Sigmoid colon (tissue), 7 donors: ENCODE data around the gene RFXAP. TPM values are rescaled to one million over a fixed set of nuclear protein-coding genes. Genes with fewer than 3 reads are reported as not detected.

Experiments used
- DNase-seq: peaks from one replicate; pipeline ENCODE4 v3.0.0-alpha.2; 2019
- H3K27ac ChIP-seq, 4 donors: fragments of 200-600 bp; sonication (generic); one replicate each; pipeline ENCODE4 v1.5.1; 2016 to 2019; ENCODE audit warnings: mild to moderate bottlenecking in 1 of 4
- H3K27me3 ChIP-seq, 3 donors: fragments of 200-600 bp; sonication (generic); one replicate each; pipeline ENCODE4 v1.5.1; 2019; ENCODE audit warnings: mild to moderate bottlenecking in 1 of 3
- H3K36me3 ChIP-seq, 4 donors: fragments of 200-600 bp; sonication (generic); one replicate each; pipeline ENCODE4 v1.5.1; 2016 to 2019
- H3K4me1 ChIP-seq, 4 donors: fragments of 200-600 bp; sonication (generic); one replicate each; pipeline ENCODE4 v1.5.1; 2017 to 2019
- H3K4me3 ChIP-seq, 4 donors: fragments of 200-600 bp; sonication (generic); one replicate each; pipeline ENCODE4 v1.5.1; 2017 to 2019; ENCODE audit warnings: mild to moderate bottlenecking in 2 of 4, moderate library complexity in 1 of 4
- H3K9me3 ChIP-seq, 4 donors: fragments of 200-600 bp in 3 of 4; sonication (generic) in 3 of 4; one replicate each; pipeline versions ENCODE4 v1.5.1 to v1.6.1; 2013 to 2019
- CTCF ChIP-seq, 4 experiments: fragments of 450-650 bp in 3 of 4; fragments of 200-600 bp in 1 of 4; IDR thresholded peaks; one replicate each; pipeline ENCODE4 v1.5.1; 2016 to 2019; ENCODE audit warnings: antibody characterized with exemption in 4 of 4, mild to moderate bottlenecking in 3 of 4, moderate library complexity in 2 of 4
- EP300 ChIP-seq, 4 donors: sonication (generic); formaldehyde crosslinking; IDR thresholded peaks; one replicate each; pipeline ENCODE4 v1.6.1; 2017; ENCODE audit warnings: antibody characterized with exemption in 4 of 4
- POLR2A ChIP-seq, 2 donors: fragments of 450-650 bp; IDR thresholded peaks; one replicate each; pipeline ENCODE4 v1.6.1; 2016; ENCODE audit warnings: antibody characterized with exemption in 2 of 2, mild to moderate bottlenecking in 2 of 2, moderate library complexity in 2 of 2
- POLR2AphosphoS5 ChIP-seq, 4 donors: sonication (generic); formaldehyde crosslinking; IDR thresholded peaks; one replicate each; pipeline ENCODE4 v1.6.1; 2017; ENCODE audit warnings: antibody characterized with exemption in 4 of 4
- WGBS, 2 donors: extraction: QIAGEN DNeasy Blood & Tissue Kit; methylation state at CpG; one replicate each; pipeline ENCODE4 v1.1.7; 2013; 5-methylcytosine and 5-hydroxymethylcytosine counted together
- intact Hi-C: fragments of 100-400 bp; cut with DNase I; formaldehyde crosslinking; loops from one replicate; pipeline ENCODE4 v1.15.1; 2023
- polyA plus RNA-seq, 3 donors: library from polyadenylated mRNA; stranded (reverse); fragments of 200-250 nt; gene quantifications; one replicate each; pipeline ENCODE4 v1.2.3, GENCODE V29; 2013
- total RNA-seq, 4 donors: library from RNA; depleted of rRNA; stranded (reverse); fragments of >200 nt; gene quantifications; one replicate each; pipeline ENCODE4 v1.1.0, GENCODE V29; 2016
- donor health status: healthy with polysubstance abuse.
- donor health status: Bipolar disorder and iron deficiency.
- donor health status: healthy.

RFXAP gene
- 1 to 10 TPM; 5.4 to 8.3 (median 7.9) TPM for total RNA-seq
- polyA plus RNA-seq, result 1 to 10 TPM in 2 of 3 donors, under 1 TPM in 1; 0.60 to 4.1 (median 1.8) TPM

- TF ChIP-seq CTCF (IDR thresholded peaks at IDR 0.05), result no peak
- peak; percentile 58 to 88 (median 86) for TF ChIP-seq POLR2AphosphoS5 (IDR thresholded peaks at IDR 0.05)
- TF ChIP-seq POLR2A (IDR thresholded peaks at IDR 0.05), result peak in 1 of 2 donors; percentile 36
- TF ChIP-seq EP300 (IDR thresholded peaks at IDR 0.05), result no peak
- Histone ChIP-seq H3K27ac (peak within 1 kb of the TSS; percentile 70 to 83 (median 81)), H3K9me3 (no peaks in the 10 kb centered on the region), H3K4me3 (peak within 1 kb of the TSS; percentile 78 to 91 (median 86)), H3K36me3 (no peaks in the 10 kb centered on the region), H3K27me3 (no peaks in the 10 kb centered on the region), H3K4me1 (peaks cover 0 to 35% (median 24%) of the 10 kb centered on the region in 4 donors)
- DNase-seq, result peak; percentile 94
- 1% methylated on average over 78 of the region's 78 CpGs for whole genome bisulfite sequencing, 2 donors
- intact Hi-C loops, result loop anchor here (5.0 kb wide), 2 partner anchors 98 to 472 kb away; partner anchors contain the start of gene SPART
Measured at GRCh38 chr13:36818804-36819738, at the start of gene RFXAP. TSS of gene RFXAP (plus strand) at chr13:36819222. CDS start at chr13:36819358, 136 bp downstream.

- H3K9me3 ChIP-seq, result peaks cover 0 to 7% (median 3%) of the 10 kb centered on the region in 4 donors
- no peaks in the 10 kb centered on the region for H3K36me3 ChIP-seq
- WGBS, 2 donors, result 77 to 88% methylated on average over 4 of the region's 4 CpGs
- H3K4me1 ChIP-seq, result no peaks in the 10 kb centered on the region
- intact Hi-C loops, result no loop called here
- no peak overlapping the region for H3K27ac ChIP-seq
- no peak overlapping the region for H3K4me3 ChIP-seq
- no peak for DNase-seq
- no peak for TF ChIP-seq POLR2AphosphoS5 (IDR thresholded peaks at IDR 0.05)
- TF ChIP-seq CTCF (IDR thresholded peaks at IDR 0.05), result no peak
- no peak for TF ChIP-seq POLR2A (IDR thresholded peaks at IDR 0.05)
- no peak for TF ChIP-seq EP300 (IDR thresholded peaks at IDR 0.05)
- no peaks in the 10 kb centered on the region for H3K27me3 ChIP-seq
Measured at GRCh38 chr13:36769545-36769944, 49.5 kb upstream of the RFXAP start.

GRCh38 chr13:36770741-36771140 lies 48.3 kb upstream of the RFXAP start:
- Histone ChIP-seq H3K4me3 (no peak overlapping the region), H3K4me1 (no peaks in the 10 kb centered on the region), H3K27me3 (no peaks in the 10 kb centered on the region), H3K36me3 (no peaks in the 10 kb centered on the region), H3K27ac (no peak overlapping the region), H3K9me3 (peaks cover 0 to 7% (median 3%) of the 10 kb centered on the region in 4 donors)
- whole genome bisulfite sequencing, 2 donors, result 87 to 90% methylated on average over 2 of the region's 2 CpGs
- TF ChIP-seq CTCF (IDR thresholded peaks at IDR 0.05), result no peak
- no peak for TF ChIP-seq POLR2AphosphoS5 (IDR thresholded peaks at IDR 0.05)
- no peak for TF ChIP-seq POLR2A (IDR thresholded peaks at IDR 0.05)
- TF ChIP-seq EP300 (IDR thresholded peaks at IDR 0.05), result no peak
- no peak for DNase-seq
- intact Hi-C loops, result no loop called here

- H3K4me3 ChIP-seq, result no peak overlapping the region
- H3K27ac ChIP-seq, result no peak overlapping the region
- TF ChIP-seq CTCF (IDR thresholded peaks at IDR 0.05), result no peak
- no peaks in the 10 kb centered on the region for H3K9me3 ChIP-seq
- H3K4me1 ChIP-seq, result no peaks in the 10 kb centered on the region
- H3K36me3 ChIP-seq, result no peaks in the 10 kb centered on the region
- intact Hi-C loops, result no loop called here
- no peaks in the 10 kb centered on the region for H3K27me3 ChIP-seq
- no peak for DNase-seq
Measured at GRCh38 chr13:36772853-36773252, 46.2 kb upstream of the RFXAP start.
